ENCODE data around the gene USP33. TPM values are rescaled to one million over a fixed set of nuclear protein-coding genes. Genes with fewer than 3 reads are reported as not detected.
"Not testable (repeated sequence)": the region's sequence is repeated elsewhere in the genome, so short reads cannot be mapped to it uniquely, and the experiment has no call there.

The USP33 gene
- total RNA-seq, 2 donors from 2014 or later = 54.7 to 55.0 TPM

DNA sequence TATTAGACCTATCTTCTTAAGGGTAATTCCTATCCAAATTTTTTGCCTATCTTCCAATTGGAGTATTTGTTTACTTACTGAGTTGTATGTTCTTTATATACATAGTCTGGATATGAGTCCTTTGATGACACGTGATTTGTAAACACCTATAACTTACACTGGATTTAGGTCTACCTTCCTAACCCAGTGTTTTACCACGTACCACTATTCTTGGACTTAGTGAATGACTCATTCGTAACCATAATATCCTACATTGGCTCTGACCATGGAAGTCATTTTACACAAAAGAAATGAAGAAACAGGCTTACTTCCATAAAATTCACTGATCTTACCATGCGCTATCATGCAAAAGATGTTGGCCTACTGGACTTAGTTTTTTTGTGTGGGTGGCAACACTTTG is 53.3 kb downstream of the USP33 start:
- ATAC-seq = no peak
- H3K4me1 Mint-ChIP-seq (ENCODE audit: low read depth in 2 of 2) = peaks cover 0 to 3% of the 10 kb centered on the region in 2 donors
- no peak overlapping the region for H3K4me3 Mint-ChIP-seq
- DNase-seq (ENCODE audit: low spot score) = no peak
- no peaks in the 10 kb centered on the region for H3K9me3 Mint-ChIP-seq
- no peaks in the 10 kb centered on the region for H3K27me3 Mint-ChIP-seq
- H3K27ac Mint-ChIP-seq = no peak overlapping the region
- peaks cover 10% of the 10 kb centered on the region for H3K36me3 Mint-ChIP-seq

DNA sequence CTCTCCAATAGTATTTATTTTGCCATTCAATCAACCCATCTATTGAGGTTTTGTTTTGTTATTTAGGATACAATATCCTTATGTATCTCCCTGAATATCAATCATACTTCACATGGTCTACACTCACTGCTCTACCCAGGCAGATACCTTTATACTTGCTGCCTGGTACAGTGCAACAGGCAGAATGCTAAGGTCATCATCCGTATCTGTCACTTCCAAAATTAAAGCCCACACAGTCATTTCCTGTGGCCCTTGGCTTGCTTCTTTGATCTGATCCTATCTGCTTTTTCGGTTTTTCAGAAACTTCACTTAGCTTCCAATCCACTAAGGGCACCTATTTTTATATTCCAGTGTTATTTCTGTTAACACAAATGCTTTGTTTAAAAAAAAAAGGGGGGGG is 54.9 kb downstream of the USP33 start:
- Mint-ChIP-seq H3K27ac (peak overlapping the region in 1 of 2 donors; percentile 5), H3K4me3 (no peak overlapping the region)

DNA sequence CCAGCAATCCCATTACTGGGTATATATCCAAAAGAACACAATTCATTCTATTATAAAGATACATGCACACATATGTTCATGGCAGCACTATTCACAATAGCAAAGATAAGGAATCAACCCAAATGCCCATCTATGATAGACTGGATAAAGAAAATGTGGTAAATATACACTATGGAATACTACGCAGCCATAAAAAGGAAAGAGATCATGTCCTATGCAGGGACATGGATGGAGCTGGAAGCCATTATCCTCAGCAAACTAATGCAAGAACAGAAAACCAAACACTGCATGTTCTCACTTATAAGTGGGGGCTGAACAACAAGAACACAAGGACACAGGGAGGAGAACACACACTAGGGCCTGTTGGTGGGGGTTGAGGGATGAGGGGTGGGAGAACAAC is 60.0 kb downstream of the USP33 start:
- H3K27me3 Mint-ChIP-seq; ATAC-seq; H3K4me3 Mint-ChIP-seq; H3K4me1 Mint-ChIP-seq (ENCODE audit: low read depth in 2 of 2); H3K9me3 Mint-ChIP-seq; DNase-seq (ENCODE audit: low spot score); H3K36me3 Mint-ChIP-seq; H3K27ac Mint-ChIP-seq: not testable (repeated sequence)

More for the DNA sequence above, 54.9 kb downstream of the USP33 start:
- H3K36me3 Mint-ChIP-seq = peaks cover 2% of the 10 kb centered on the region
- no peaks in the 10 kb centered on the region for H3K27me3 Mint-ChIP-seq
- DNase-seq (ENCODE audit: low spot score) (no peak), ATAC-seq (no peak)
- H3K4me1 Mint-ChIP-seq (ENCODE audit: low read depth in 2 of 2) = peaks cover 0 to 3% of the 10 kb centered on the region in 2 donors
- peaks cover 1% of the 10 kb centered on the region for H3K9me3 Mint-ChIP-seq

DNA sequence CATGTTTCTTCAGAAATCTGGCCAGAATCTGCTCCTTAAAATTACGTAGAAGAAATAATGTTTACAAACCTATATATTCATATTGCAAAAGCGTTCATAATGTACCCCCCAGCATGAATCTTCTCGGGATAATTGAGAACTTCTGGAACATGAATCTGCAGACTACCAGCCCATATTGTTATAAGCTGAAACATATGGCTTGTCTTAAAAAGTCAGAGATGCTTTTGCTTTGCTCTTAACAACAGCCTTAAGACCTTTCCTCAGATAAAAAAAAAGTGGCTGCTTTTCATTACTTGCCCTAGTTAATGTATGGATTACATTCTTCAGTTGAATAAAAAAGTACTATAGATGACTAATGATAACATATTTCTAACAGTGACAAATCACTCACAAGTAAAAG is 62.2 kb downstream of the USP33 start:
- DNase-seq (ENCODE audit: low spot score) (no peak), ATAC-seq (no peak)
- no peak overlapping the region for H3K27ac Mint-ChIP-seq

DNA sequence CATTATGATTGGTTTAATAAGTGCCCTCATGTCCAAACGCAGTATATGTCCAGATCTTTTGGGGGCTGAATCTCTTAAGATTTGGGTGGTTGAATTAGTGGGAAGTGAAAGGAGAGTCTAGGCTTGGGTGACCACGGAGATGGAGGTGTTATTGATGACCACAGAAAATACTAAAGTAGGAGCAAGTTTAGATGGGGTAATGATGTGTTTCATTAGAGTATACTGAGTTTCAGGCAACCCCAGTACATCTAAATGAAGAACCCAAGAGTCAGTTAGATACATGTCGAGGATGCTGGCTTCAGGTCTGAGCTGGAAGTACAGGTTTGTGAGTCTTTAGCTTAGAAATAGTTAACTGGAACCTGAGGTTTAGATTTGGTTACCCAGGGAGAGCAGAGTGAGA is 70.7 kb downstream of the USP33 start:
- H3K36me3 Mint-ChIP-seq = no peaks in the 10 kb centered on the region
- no peak overlapping the region for H3K27ac Mint-ChIP-seq
- H3K9me3 Mint-ChIP-seq = no peaks in the 10 kb centered on the region
- ATAC-seq (no peak), DNase-seq (ENCODE audit: low spot score) (no peak)
- H3K4me3 Mint-ChIP-seq = no peak overlapping the region
- H3K27me3 Mint-ChIP-seq = no peaks in the 10 kb centered on the region
- peaks cover 6 to 9% of the 10 kb centered on the region in 2 donors for H3K4me1 Mint-ChIP-seq (ENCODE audit: low read depth in 2 of 2)

More for the DNA sequence above, 62.2 kb downstream of the USP33 start:
- H3K4me1 Mint-ChIP-seq (ENCODE audit: low read depth in 2 of 2) = no peaks in the 10 kb centered on the region
- H3K4me3 Mint-ChIP-seq = no peak overlapping the region
- H3K9me3 Mint-ChIP-seq = peaks cover 3% of the 10 kb centered on the region
- peaks cover 6% of the 10 kb centered on the region for H3K36me3 Mint-ChIP-seq
- H3K27me3 Mint-ChIP-seq = no peaks in the 10 kb centered on the region

DNA sequence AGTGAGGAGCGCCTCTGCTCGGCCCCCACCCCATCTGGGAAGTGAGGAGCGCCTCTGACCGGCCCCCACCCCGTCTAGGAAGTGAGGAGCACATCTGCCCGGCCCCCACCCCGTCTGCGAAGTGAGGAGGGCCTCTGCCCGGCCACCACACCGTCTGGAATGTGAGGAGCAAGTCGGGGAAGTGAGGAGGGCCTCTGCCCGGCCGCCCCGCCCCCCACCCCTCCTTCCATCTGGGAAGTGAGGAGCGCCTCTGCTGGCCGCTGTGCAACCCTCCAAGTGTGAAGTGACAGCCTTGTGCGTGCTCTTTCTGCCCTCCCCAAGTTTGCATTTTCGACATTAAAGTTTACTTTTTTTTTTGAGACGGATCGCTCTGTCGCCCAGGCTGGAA is 72.1 kb downstream of the USP33 start:
- peaks cover 12 to 14% of the 10 kb centered on the region in 2 donors for H3K4me1 Mint-ChIP-seq (ENCODE audit: low read depth in 2 of 2)
- ATAC-seq = no peak
- H3K36me3 Mint-ChIP-seq = no peaks in the 10 kb centered on the region
- no peak for DNase-seq (ENCODE audit: low spot score)
- no peak overlapping the region for H3K27ac Mint-ChIP-seq
- H3K4me3 Mint-ChIP-seq = peak overlapping the region; percentile 62
- no peaks in the 10 kb centered on the region for H3K27me3 Mint-ChIP-seq
- H3K9me3 Mint-ChIP-seq = no peaks in the 10 kb centered on the region

DNA sequence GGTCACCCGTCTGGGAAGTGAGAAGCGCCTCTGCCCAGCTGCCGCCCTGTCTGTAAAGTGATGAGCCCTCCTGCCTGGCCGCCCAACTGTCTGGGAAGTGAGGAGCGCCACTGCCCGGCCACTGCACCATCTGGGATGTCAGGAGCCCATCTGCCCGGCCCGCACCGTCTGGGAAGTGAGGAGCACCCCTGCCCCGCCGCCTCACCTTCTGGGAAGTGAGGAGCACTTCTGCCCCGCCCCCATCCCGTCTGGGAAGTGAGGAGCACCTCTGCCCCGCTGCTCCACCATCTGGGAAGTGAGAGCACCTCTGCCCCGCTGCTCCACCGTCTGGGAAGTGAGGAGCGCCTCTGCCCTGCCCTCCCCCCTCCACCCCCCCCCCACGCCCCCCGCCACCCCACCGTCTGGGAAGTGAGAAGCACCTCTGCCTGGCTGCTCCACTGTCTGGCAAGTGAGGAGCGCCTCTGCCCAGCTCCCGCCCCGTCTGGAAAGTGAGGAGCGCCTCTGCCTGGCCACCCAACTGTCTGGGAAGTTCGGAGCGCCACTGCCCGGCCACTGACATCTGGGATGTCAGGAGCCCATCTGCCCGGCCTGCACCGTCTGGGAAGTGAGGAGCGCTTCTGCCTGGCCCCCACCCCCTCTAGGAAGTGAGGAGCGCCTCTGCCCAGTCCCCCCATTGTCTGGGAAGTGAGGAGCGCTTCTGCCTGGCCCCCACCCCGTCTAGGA is 72.7 kb downstream of the USP33 start:
- no peak for ATAC-seq
- Mint-ChIP-seq H3K27me3 (no peaks in the 10 kb centered on the region), H3K36me3 (no peaks in the 10 kb centered on the region)

DNA sequence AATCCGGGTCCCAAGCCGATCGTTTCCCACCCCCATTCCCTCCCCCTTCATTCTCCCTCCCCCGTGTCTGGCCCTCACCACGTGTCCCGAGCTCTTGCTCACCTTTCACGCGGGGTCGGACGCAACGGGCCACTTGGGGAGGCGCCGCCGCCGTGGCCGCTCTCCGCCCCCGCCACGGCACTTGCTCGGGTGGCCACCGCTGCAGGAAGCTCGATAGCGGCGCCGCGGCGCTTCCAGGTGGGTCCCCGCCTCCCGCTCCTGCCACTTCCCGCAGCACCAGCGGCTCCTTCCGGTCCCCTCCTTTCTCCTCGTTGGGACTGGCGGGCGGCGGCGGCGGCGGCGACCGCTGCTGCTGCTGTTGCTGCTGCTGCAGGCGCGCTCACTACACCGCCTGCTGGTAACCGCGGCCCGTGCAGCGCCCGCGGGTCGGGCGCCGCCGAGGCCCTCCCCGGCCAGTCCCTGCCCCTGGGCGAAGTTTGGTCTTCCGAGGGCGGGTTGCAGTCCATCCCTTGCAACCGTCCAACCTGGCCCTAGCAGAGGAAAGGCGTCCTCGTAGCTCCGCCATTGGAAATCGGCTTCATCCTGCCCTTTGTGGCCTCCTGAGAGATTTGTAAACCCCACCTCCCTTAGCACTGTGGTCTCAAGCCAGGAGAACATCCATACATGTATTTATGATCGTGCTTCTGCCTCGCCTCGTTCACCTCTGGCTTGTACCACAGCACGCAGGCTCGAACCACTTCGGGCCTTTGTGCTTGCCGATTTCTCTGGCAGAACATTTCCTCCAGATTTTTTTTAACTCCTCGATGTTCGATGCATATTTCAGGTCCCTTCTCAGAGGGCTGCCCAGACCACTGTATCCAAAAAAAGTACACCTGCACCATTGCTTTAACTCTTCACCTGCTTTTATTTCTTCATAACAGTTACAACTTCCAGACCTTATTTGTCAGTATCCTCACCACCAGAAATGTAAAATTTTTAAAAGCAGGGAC is 76.2 kb downstream of the USP33 start:
- peak; percentile 89 to 92 for ATAC-seq
- Mint-ChIP-seq H3K27ac (peak overlapping the region; percentile 87 to 96), H3K36me3 (no peaks in the 10 kb centered on the region), H3K4me3 (peak overlapping the region; percentile 92), H3K27me3 (no peaks in the 10 kb centered on the region), H3K4me1 (ENCODE audit: low read depth in 2 of 2) (peaks cover 24 to 27% of the 10 kb centered on the region in 2 donors), H3K9me3 (no peaks in the 10 kb centered on the region)
- peak; percentile 97 for DNase-seq (ENCODE audit: low spot score)

More for the DNA sequence above, 72.7 kb downstream of the USP33 start:
- Mint-ChIP-seq H3K9me3 (no peaks in the 10 kb centered on the region), H3K27ac (no peak overlapping the region), H3K4me1 (ENCODE audit: low read depth in 2 of 2) (peaks cover 13 to 14% of the 10 kb centered on the region in 2 donors), H3K4me3 (no peak overlapping the region)
- DNase-seq (ENCODE audit: low spot score) = no peak

DNA sequence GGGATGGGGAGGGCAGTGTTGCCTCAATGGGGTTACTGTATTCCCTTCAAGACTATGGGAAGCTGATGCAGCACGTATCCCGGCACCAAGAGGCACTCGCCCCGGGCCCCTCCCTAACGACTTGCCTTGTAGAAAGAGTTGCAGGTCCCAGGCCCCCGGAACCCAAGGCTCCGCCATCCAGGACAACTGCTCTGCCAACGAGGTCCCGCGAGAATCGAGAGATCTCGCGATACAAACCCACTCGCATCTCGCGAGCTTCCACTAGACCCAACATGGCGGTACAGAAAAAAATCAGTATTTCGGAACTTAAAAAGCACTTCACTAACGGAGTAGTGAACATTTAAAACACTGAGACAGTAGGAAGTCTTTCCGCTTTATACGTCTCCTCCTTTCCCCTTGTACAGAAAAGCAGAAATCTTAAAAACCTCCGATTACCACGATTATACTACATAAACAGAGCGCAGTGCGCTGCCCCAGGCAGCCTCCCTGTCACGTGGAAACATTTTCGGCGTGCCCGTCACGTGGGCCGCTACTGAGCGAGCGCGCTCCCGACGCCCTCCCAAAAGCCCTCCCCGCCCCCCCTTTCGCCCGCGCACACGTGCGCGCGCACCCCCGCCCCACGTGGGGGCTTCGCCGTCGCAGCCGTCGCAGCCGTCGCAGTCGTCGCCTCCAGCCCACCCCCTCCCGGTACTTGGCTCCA is 77.0 kb downstream of the USP33 start, which contains the start of gene ZZZ3:
TSS of gene ZZZ3 (minus strand) at position 199 of the 700 bp plus-strand sequence. CDS start 49,304 bp downstream, outside the sequence.
- ATAC-seq (peak; percentile 82 to 86), DNase-seq (ENCODE audit: low spot score) (peak; percentile 92)
- peak within 1 kb of the TSS; percentile 92 for H3K4me3 Mint-ChIP-seq
- H3K27me3 Mint-ChIP-seq = no peaks in the 10 kb centered on the region
- H3K36me3 Mint-ChIP-seq = no peaks in the 10 kb centered on the region
- peak within 1 kb of the TSS; percentile 87 to 96 for H3K27ac Mint-ChIP-seq
- peaks cover 27% of the 10 kb centered on the region in 2 donors for H3K4me1 Mint-ChIP-seq (ENCODE audit: low read depth in 2 of 2)
- H3K9me3 Mint-ChIP-seq = no peaks in the 10 kb centered on the region

DNA sequence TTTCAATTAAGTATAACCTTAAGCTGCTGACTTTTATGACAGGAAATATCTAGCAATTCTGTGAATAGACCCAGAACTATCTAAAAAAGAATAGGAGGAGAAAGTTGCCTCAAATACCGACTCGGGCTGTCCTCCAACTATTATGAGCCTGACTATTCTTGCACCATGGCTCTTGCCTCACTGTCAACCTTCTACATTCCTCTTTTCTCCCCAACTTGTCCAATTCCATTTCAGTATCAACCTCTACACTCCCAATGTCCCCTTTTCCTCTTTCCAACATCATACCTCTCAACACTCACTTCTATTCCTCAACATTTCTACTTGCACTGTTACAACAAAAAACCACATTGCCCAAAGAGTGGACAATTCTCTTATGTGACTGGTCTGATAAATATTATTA is 79.5 kb downstream of the USP33 start:
- Mint-ChIP-seq H3K27me3 (no peaks in the 10 kb centered on the region), H3K27ac (no peak overlapping the region)

DNA sequence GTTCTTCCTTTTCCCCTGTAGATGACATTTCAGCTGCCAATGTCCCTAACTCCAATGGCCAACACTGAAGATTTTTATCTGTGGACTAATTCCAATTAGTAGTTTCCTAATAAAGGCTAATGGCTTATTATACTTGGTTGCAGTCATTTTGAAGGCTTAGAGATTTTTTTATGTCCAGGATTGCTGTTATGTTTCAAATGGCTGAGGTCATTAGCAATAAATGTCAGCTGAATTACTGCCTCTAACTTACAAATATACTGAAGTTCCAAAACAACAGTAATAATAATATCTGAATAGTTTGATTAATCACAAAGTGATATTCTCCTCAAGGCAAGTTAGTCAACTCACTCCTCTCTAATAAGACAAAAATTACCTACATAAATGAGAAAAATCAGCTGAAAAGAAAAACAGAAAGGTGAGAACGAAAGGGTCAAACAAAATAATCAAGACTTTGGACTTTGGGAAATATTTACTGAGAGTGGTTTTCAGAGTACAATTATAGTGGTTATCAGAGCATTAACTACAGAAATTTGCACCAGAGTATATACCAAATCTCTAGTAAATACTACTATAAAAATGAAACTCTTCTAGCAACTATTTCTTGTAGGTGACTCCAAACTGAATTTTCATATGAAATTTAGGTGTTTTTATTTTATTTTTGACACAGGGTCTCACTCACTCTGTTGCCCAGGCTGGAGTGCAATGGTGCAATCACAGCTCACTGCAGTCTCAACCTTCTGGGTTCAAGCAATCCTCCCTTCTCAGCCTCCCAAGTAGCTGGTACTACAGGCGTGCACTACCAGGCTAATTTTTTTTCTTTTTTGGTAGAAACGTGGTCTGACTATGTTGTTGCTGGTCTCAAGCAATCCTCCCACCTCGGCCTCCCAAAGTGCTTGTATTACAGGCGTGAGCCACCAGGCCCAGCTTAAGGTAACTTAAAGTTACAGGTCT is 80.7 kb downstream of the USP33 start:
- no peak for DNase-seq (ENCODE audit: low spot score)
- Mint-ChIP-seq H3K27ac (no peak overlapping the region), H3K4me3 (no peak overlapping the region), H3K36me3 (no peaks in the 10 kb centered on the region), H3K9me3 (no peaks in the 10 kb centered on the region), H3K4me1 (ENCODE audit: low read depth in 2 of 2) (peaks cover 23 to 27% of the 10 kb centered on the region in 2 donors), H3K27me3 (no peaks in the 10 kb centered on the region)
- no peak for ATAC-seq

More for the DNA sequence above, 79.5 kb downstream of the USP33 start:
- Mint-ChIP-seq H3K9me3 (no peaks in the 10 kb centered on the region), H3K4me3 (peak overlapping the region; percentile 8), H3K36me3 (no peaks in the 10 kb centered on the region), H3K4me1 (ENCODE audit: low read depth in 2 of 2) (peaks cover 27 to 31% of the 10 kb centered on the region in 2 donors)
- no peak for ATAC-seq
- DNase-seq (ENCODE audit: low spot score) = no peak

DNA sequence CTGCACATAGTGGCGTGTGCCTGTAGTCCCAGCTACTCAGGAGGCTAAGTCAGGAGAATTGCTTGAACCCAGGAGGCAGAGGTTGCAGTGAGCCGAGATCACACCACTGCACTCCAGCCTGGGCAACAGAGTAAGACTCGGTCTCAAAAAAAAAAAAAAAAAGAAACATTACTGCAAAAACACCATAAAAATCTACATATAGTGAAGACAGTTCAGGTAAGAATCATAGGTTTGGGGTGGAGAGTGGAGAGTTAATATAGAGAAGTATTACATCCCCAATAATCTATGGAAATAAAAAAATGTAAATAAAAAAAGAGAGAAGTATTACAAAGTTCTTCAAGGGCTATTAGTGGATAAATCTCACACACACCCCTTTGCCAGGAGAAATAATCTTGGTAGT is 84.8 kb downstream of the USP33 start:
- H3K36me3 Mint-ChIP-seq; ATAC-seq; DNase-seq (ENCODE audit: low spot score); H3K9me3 Mint-ChIP-seq; H3K4me3 Mint-ChIP-seq; H3K27ac Mint-ChIP-seq; H3K27me3 Mint-ChIP-seq: not testable (repeated sequence)
- peaks cover 20 to 29% of the 10 kb centered on the region in 2 donors for H3K4me1 Mint-ChIP-seq (ENCODE audit: low read depth in 2 of 2)
